AG04450 (cell line): ENCODE data around the gene CASP1. TPM values are rescaled to one million over a fixed set of nuclear protein-coding genes. Genes with fewer than 3 reads are reported as not detected.
"Not testable (repeated sequence)": the region's sequence is repeated elsewhere in the genome, so short reads cannot be mapped to it uniquely, and the experiment has no call there.

Source experiments
- CTCF ChIA-PET: fragments of 300-600, 350-600 bp; formaldehyde crosslinking; extraction: SDS; loops from one replicate; lab custom pipeline; 2022; ENCODE audit warnings: antibody characterized with exemption, inconsistent platforms; lab: Charles Lee
- POLR2A ChIA-PET: fragments of 350-600 bp; formaldehyde crosslinking; extraction: SDS; loops from one replicate; lab custom pipeline; 2021; ENCODE audit warnings: antibody characterized with exemption, inconsistent platforms; lab: Yijun Ruan, JAX
- DNase-seq: peaks from one replicate; pipeline ENCODE4 v3.0.0-alpha.2; 2011; ENCODE audit warnings: low read depth, low spot score
- H3K27ac ChIP-seq: one replicate; pipeline ENCODE4 v1.5.1; 2012; ENCODE audit warnings: low read depth, low read length, control low read depth
- H3K27me3 ChIP-seq: one replicate; pipeline ENCODE4 v1.6.0; 2012; ENCODE audit warnings: low read length; ENCODE audit not compliant: control insufficient read depth, insufficient read depth
- H3K4me3 ChIP-seq: 2 replicates; pipeline ENCODE4 v1.5.1; 2011; ENCODE audit warnings: mild to moderate bottlenecking, low read depth, low read length, control low read depth
- H3K9me3 ChIP-seq: 2 replicates; pipeline ENCODE4 v1.5.1; 2012; ENCODE audit warnings: low read length; ENCODE audit not compliant: control insufficient read depth, insufficient read depth
- CTCF ChIP-seq: IDR thresholded peaks from 2 replicates; pipeline ENCODE4 v1.5.1; 2011; ENCODE audit warnings: low read depth, low read length, control low read depth, inconsistent platforms
- polyA plus RNA-seq: library from polyadenylated mRNA; depleted of rRNA; stranded (reverse); fragments of >200 nt; gene quantifications from 2 replicates; pipeline ENCODE4 v1.2.3, GENCODE V29; 2011

The CASP1 gene
- polyA plus RNA-seq, 1 experiment = 36.2 TPM

GRCh38 chr11:105040703-105041102 lies 5.8 kb upstream of the CASP1 start:
- Histone ChIP-seq H3K27ac (no peak overlapping the region), H3K9me3 (peaks cover 6% of the 10 kb centered on the region; the same call in 1 of the 2 replicates), H3K27me3 (no peaks in the 10 kb centered on the region), H3K4me3 (no peak overlapping the region)
- ChIA-PET CTCF (no interaction called here), POLR2A (no interaction called here)
- TF ChIP-seq CTCF = no peak
- no peak for DNase-seq

- H3K9me3 ChIP-seq, H3K27me3 ChIP-seq, CTCF ChIA-PET, POLR2A ChIA-PET, DNase-seq: not testable (repeated sequence)
- Histone ChIP-seq H3K4me3 (peak overlapping the region; percentile 61), H3K27ac (peak overlapping the region; percentile 71)
Measured at GRCh38 chr11:105034388-105034787, 556 bp downstream of the CASP1 start.

- Histone ChIP-seq H3K4me3 (peak overlapping the region; percentile 37), H3K27ac (no peak overlapping the region), H3K27me3 (no peaks in the 10 kb centered on the region), H3K9me3 (peaks cover 6% of the 10 kb centered on the region; the same call in 1 of the 2 replicates)
- ChIA-PET CTCF (no interaction called here), POLR2A (no interaction called here)
- DNase-seq = no peak
- no peak for TF ChIP-seq CTCF
Measured at GRCh38 chr11:105033781-105034180, 1.2 kb downstream of the CASP1 start.

- CTCF ChIA-PET = no interaction called here
- DNase-seq = no peak
- no peak for TF ChIP-seq CTCF
- Histone ChIP-seq H3K27ac (no peak overlapping the region), H3K27me3 (no peaks in the 10 kb centered on the region), H3K9me3 (peaks cover 6% of the 10 kb centered on the region; the same call in 1 of the 2 replicates), H3K4me3 (no peak overlapping the region; the same call in 1 of the 2 replicates)
- POLR2A ChIA-PET = no interaction called here
Measured at GRCh38 chr11:105033343-105033742, 1.6 kb downstream of the CASP1 start.

- no peak for DNase-seq
- CTCF ChIA-PET = no interaction called here
- TF ChIP-seq CTCF = no peak
- POLR2A ChIA-PET = no interaction called here
- H3K9me3 ChIP-seq = peaks cover 3% of the 10 kb centered on the region; the same call in 1 of the 2 replicates
- no peaks in the 10 kb centered on the region for H3K27me3 ChIP-seq
- no peak overlapping the region for H3K4me3 ChIP-seq
- no peak overlapping the region for H3K27ac ChIP-seq
Measured at GRCh38 chr11:105032495-105032894, 2.4 kb downstream of the CASP1 start.

- Histone ChIP-seq H3K4me3 (no peak overlapping the region), H3K27me3 (no peaks in the 10 kb centered on the region), H3K27ac (no peak overlapping the region), H3K9me3 (no peaks in the 10 kb centered on the region)
- ChIA-PET POLR2A (no interaction called here), CTCF (no interaction called here)
- no peak for DNase-seq
- no peak for TF ChIP-seq CTCF
Measured at GRCh38 chr11:105027678-105028077, 7.3 kb downstream of the CASP1 start.
